SH-SY5Y (cell line): ENCODE measurements around the gene SMIM36.

Source experiments
- GATA2 ChIP-seq: IDR thresholded peaks from 2 replicates; pipeline ENCODE4 v1.6.1; 2011; ENCODE audit warnings: mild to moderate bottlenecking, low read depth, low read length
- GATA3 ChIP-seq: IDR thresholded peaks from 2 replicates; pipeline ENCODE4 v1.6.1; 2011; ENCODE audit warnings: low read depth, mild to moderate bottlenecking, low read length, moderate library complexity

Gene SMIM36

DNA sequence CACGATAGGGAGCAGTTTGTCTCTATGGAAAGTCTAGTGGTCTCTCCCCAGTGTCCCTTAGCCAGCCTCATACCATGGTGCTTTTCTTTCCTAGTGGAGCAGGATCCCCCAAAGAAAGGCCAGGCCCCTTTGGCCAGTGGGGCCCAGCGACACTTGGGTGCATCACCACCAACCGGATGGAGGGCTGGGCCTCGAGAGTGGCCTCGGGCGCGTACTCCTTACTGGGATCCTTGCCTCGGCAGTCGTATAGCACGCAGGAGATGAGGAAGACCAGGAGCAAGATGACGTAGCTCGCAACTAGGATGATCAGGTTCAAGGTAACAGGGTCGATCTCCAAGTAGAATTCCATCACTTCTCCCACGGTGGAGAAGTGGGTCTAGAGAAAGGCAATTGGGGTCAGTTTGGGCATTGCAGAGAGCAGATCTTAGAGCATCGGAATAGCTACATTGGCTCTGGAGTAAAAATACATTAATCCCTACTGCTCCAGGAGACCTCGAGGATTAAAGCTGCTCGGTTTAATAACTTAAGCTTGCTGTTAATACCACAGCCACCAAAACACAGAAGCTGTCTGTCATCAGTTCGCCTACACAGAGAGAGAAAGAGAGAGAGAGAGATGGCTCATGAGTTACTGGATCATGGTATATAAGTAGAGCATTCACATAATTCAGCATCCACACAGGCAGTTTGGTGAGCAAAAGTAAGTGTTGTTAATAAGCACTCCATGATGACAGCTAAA lies at the start of gene SMIM36:
TSS of gene SMIM36 (minus strand) at position 467 of the 736 bp plus-strand sequence.
- no peak for TF ChIP-seq GATA3
- no peak for TF ChIP-seq GATA2

DNA sequence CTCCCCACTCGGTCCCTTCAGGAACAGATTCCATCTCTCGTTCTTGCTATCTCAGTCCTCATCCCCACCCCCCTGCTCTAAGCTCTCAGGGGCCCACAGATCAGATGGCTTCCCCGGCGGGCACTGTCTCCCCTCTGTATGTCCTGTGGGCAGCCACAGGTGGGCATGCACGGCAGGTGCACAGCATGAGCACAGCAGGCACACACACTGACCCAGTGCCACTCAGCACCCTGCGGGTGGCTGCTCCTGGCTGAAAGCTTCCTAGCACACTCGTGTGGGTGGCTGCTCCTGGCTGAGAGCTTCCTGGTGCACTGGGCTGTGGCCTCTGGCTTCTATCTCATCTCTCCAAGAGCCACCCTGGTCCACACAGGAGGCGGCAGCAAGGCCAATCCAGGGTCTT lies 44.5 kb upstream of the SMIM36 start:
- TF ChIP-seq GATA2 (no peak), GATA3 (no peak)

DNA sequence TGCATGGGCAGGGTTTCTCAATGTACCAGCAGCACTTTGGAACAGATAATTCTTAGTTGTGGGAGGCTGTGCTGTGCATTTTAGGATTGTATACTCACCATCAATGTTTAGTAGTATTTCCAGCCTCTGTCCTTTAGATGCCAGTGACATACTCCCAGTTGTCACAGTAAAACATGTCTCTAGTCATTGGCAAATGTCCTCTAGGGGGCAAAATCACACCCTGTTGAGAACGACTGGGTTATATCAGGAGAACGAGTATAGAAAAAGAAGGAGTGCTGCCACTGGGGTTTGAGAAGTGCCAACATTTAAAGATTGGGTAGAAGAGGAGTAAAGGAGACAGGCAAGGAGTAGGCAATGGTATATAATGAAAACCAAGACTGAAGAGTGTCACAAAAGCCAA lies 37.9 kb upstream of the SMIM36 start:
- no peak for TF ChIP-seq GATA2
- no peak for TF ChIP-seq GATA3

DNA sequence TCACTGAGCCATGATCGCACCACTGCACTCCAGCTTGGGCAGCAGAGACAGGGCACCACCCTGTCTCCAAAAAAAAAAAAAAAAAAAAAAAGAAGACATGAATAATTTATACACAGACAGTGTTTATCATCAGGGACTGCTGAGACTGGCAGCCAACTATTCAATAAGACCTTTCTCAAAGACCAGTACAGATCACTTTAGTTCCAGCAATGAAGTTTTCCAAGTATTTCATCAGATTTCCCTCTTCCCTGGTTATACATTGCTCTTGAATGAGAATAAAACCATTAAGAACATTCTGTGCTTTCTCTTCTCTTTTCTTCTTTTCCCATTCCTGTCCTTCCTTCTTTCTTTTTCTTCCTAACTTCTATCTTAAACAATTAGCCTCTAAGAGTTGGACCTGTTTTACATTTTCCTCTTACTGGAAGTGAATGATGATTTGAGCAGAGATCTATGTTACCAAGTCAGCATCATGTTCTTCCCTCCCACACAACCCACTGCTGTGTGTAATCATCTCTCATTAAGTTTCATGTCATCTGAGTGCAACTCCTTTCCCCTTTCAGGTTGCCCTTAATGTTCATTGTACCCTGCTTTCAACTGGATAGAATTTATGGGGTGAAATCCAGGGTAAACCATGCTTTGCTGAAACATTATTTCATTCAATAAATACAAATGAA lies 35.9 kb upstream of the SMIM36 start:
- TF ChIP-seq GATA3 = no peak
- TF ChIP-seq GATA2 = no peak

DNA sequence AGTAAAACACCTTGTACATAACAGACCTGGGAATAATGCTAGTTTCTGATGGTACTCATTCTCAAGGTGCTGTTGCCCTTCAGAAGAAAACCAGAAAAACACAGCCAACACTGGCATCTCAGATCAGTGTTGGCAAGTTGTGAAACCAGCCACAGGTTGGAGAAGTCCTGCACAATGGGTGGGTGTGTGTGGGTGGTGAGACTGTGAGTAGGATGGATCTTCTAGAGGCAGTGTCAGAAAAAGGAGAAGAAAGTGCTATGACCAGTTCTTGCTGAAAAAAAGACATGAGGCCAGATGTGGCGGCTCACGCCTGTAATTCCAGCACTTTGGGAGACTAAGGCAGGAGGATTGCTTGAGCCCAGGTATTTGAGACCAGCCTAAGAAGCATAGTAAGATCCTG lies 35.2 kb upstream of the SMIM36 start:
- TF ChIP-seq GATA3 = no peak
- TF ChIP-seq GATA2 = no peak

DNA sequence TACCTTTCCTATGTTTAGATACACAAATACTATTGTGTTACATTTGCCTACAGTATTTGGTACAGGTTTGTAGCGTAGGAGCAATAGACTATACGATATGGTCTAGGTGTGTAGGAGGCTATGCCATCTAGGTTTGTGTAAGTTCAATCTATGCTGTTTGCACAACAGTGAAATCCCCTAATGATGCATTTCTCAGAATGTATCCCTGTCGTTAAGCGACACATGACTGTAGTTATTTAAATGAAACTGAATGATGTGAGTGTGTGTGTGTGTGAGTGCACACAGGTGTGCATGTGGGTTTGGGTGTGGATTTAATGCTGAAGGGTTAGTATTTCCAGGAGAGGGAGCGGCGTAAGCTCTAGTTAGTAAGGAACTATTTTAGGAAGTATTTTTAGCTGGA lies 34.6 kb upstream of the SMIM36 start:
- TF ChIP-seq GATA2 (no peak), GATA3 (no peak)

DNA sequence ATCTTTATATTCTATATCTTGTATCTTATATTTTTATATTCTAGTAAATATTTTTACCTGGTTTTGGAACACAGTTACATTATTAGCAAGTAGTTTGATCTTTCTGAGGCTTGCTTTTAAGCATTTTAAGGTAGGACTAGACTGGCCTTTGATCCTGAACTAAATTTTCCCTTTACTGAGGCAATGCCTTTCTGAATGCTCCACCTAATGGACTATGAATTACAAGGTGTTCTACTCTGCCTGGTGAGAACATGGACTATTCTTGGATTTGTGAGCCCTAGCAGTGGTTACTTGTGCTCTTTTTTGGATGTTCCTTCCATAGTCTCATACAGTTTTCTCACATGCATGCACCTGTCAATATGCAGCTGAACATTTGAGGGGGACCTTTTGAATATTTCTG lies 32.5 kb upstream of the SMIM36 start:
- no peak for TF ChIP-seq GATA3
- TF ChIP-seq GATA2 = no peak

DNA sequence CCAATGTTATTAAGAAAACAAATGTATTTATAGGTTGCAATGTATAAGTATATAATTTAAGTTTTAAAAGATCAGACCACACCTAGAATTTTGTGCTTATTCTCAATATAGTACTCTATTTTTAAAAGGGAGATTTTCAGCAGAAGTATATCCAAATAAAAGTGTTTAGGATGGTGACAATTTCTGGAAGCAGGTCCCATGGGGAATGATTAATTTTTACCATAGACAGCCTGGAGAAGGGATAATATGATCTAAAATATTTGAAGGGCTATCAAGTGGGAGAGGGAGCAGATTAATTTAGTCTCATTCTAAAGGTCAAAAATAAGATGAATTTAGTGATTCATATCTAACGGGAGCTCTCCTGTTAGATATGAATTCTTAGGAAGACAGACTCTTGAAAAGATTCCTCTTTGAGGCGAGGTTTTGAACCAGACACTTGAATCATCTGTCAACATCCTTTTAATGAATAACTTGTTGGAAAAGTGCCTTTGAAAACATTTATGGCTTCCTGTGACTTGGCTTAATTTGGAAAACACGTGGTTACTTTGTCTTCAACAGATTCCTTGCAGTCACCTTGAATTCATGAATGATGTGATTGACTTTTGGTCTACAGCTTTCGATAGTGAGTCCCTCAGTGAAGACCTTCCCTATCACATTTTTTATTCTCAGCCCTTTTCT lies 29.3 kb upstream of the SMIM36 start:
- TF ChIP-seq GATA2 = no peak
- no peak for TF ChIP-seq GATA3

DNA sequence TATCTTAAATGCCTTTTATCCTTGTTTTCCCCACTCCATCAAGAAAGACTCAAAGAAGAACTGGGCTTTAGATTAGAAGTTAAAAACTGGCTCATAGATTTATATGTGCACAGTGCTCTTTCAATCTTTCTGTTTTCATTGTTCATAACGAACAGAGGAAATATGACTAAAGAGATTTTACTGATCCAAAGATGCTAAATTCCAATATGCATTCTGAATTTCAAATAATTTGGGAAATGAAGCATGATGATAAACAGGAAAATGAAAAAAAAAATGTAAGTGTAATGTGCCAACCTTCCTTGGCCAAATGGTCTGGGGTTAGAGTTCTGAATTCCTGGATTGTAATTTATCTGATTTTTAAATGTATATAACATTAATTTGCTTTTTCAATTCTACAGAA lies 25.0 kb upstream of the SMIM36 start:
- TF ChIP-seq GATA2 (no peak), GATA3 (no peak)

DNA sequence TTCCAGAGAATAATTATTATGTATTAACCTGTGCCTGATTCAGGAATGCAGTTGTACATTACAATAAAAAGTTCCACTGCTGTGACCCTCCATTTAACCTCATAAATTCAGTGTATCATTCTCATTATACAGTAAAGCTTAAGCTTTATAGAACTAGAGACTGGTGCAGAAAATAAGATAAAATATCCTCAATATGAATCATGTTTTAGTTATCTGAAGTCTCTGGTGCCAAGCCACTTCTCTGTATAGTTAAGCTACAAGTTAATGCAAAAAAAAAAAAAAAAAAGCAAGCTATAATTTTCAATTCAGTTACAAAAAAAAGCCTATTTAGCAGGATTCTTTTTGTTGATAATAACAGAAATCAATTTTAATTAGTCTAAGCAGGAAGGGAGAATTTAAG lies 22.4 kb upstream of the SMIM36 start:
- no peak for TF ChIP-seq GATA3
- no peak for TF ChIP-seq GATA2

DNA sequence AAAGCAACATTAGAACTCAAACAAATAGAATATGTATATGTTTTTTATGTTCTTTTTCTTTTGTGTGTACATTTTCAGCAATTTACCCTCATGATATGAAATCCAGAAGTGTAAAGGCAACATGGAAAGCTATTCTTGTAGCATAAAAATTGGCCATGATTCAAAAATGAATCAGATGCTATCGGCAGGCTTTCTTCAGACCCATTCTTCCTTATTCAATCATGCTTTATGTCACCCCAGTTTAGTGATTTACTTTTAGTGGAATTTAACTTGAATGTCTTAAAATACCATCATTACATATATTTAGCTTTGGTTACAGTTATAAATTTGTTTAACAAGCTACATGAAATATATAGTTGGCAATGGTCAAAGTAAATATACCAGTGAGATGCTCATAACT lies 21.4 kb upstream of the SMIM36 start:
- no peak for TF ChIP-seq GATA3
- TF ChIP-seq GATA2 = no peak

DNA sequence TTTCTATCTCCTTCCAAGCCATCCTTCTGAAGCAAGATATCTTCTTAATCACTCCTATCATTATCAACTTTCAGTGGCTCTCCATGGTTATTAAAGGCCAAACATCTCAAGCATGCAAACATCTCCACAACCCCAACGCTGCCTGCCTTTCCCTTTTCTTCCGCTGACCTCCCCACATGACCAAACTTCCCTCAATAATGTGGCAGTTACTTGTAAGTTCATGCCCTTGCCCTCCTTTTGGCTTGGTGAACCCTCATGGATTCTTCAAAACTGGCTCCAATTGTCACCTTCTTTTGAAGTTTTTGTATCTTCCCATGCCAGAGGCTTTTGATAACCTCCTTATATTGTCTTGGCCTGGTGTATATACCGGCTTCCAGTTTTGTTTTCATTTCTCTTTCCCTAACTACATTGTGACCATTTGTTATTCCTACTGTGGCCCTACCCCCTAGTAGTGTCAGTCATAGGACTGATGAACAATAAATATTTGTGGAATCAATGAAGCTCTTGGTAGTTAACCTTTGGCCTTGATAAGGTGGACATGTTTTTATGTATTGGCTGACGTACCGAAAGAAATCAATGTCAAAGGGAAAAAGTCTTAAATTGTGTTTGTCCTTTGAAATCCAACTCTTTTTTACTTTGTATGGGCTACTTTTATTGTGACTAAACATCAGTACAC lies 19.9 kb upstream of the SMIM36 start:
- TF ChIP-seq GATA2 (no peak), GATA3 (no peak)

DNA sequence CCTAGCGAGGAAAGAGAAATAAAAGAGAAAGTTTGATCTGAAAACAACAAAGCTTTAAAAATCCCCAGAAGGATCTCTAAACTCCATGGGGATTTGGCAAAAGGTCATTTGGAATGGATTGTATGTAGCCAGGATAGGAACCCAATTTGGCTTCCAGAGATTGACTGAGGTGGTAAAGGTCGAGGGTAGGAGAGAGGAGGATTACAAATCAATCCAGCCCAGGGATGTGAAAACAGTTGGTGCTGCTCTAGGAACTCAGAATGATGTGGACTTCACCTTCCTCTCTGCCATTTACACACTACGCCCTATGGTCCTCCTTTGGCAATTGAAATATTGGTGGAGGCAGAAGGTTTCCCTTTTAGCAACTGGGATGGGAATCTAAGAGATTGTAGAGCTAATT lies 18.8 kb upstream of the SMIM36 start:
- no peak for TF ChIP-seq GATA2
- TF ChIP-seq GATA3 = no peak

DNA sequence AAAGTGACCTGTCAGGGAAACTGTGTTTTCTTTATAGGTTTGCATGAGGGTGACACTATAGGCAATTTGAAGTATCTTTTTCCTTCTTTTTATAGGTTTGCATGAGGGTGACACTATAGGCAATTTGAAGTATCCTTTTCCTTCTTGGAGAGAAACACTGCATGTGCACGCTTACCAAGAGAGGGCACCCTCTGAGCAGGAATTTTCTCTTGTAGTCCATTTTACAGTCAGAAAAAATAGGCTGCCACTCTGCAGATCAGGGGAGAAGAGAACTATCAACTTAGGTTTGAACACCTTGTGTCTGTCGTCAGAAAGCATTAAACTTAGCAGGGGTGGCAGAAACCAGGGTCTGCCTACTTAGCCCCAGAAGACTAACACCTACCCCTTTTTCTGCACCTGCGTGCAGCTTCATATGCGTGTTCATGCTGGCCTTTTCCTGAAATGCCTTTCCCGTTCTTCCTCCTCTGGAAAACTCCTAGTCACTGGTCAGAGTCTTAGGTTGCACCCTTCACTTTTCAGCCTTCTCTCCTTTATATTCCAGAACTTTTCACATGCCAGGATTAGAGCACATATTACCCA lies 16.4 kb upstream of the SMIM36 start:
- TF ChIP-seq GATA2 (no peak), GATA3 (no peak)
